ENCODE data around the gene MYL7. TPM values are rescaled to one million over a fixed set of nuclear protein-coding genes. Genes with fewer than 3 reads are reported as not detected.
"Not testable (repeated sequence)": the region's sequence is repeated elsewhere in the genome, so short reads cannot be mapped to it uniquely, and the experiment has no call there.

The MYL7 gene
- total RNA-seq, 1 experiment from 2014 or later, result not detected

DNA sequence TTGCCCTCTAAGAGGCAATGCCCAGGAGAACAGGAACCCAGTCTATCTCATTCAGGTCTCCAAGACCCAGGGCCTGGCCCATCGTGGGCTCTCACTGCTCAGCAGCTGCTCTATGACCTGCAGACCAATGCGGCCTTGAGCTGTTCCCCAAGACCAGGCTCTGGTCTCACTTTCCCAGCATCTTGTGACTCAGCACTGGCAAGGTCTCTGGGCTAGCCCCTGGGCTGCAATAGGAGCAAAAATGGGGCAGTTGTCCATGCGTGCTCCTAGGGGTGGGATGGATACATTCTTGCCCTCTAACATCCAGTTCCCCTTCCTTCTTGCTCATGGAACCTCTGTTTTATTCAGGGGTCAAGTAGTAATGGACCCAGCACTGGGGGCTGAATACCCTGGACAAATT, 34.6 kb upstream of the MYL7 start:
- H3K4me3 ChIP-seq (ENCODE audit: low read depth, low read length, poor library complexity, severe bottlenecking), result no peak overlapping the region
- ChIA-PET CTCF (no interaction called here), POLR2A (ENCODE audit: low non-redundant PET) (no interaction called here)
- H3K36me3 ChIP-seq (ENCODE audit: insufficient read depth, low read length, poor library complexity, severe bottlenecking), result no peaks in the 10 kb centered on the region
- DNase-seq (ENCODE audit: low spot score), result no peak
- peaks cover 9% of the 10 kb centered on the region for H3K4me1 ChIP-seq (ENCODE audit: insufficient read depth, low read length, poor library complexity, severe bottlenecking)
- no peaks in the 10 kb centered on the region for H3K27me3 ChIP-seq (replicated peaks; ENCODE audit: insufficient read depth, low read depth, low read length, poor library complexity)
- H3K9me3 ChIP-seq (ENCODE audit: low read depth, low read length, poor library complexity, severe bottlenecking), result no peaks in the 10 kb centered on the region
- H3K27ac ChIP-seq (ENCODE audit: low read depth, low read length, poor library complexity, severe bottlenecking), result no peak overlapping the region
- no TSS peak for BruUV-seq (replicated peaks)
- no peak for TF ChIP-seq EZH2 (IDR thresholded peaks at IDR 0.05; ENCODE audit: borderline replicate concordance, low read depth, low read length, poor library complexity, severe bottlenecking)
- TF ChIP-seq, protein P1, sequence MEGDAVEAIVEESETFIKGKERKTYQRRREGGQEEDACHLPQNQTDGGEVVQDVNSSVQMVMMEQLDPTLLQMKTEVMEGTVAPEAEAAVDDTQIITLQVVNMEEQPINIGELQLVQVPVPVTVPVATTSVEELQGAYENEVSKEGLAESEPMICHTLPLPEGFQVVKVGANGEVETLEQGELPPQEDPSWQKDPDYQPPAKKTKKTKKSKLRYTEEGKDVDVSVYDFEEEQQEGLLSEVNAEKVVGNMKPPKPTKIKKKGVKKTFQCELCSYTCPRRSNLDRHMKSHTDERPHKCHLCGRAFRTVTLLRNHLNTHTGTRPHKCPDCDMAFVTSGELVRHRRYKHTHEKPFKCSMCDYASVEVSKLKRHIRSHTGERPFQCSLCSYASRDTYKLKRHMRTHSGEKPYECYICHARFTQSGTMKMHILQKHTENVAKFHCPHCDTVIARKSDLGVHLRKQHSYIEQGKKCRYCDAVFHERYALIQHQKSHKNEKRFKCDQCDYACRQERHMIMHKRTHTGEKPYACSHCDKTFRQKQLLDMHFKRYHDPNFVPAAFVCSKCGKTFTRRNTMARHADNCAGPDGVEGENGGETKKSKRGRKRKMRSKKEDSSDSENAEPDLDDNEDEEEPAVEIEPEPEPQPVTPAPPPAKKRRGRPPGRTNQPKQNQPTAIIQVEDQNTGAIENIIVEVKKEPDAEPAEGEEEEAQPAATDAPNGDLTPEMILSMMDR (conservative IDR thresholded peaks at IDR 0.05; ENCODE audit: low read depth, low read length), result no peak
- intact Hi-C loops (cut with micrococcal nuclease; ENCODE audit: unreplicated experiment), result no loop called here

DNA sequence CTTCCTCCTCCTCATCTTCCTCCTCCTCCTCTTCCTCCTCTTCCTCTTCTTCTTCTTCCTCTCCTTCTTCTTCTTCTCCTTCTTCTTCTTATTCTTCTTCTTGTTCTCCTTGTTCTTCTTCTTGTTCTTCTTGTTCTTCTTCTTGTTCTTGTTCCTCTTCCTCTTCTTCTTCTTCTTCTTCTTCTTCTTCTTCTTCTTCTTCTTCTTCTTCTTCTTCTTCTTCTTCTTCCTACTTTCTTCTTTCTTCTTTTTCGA, 33.5 kb upstream of the MYL7 start:
- H3K27me3 ChIP-seq (replicated peaks; ENCODE audit: insufficient read depth, low read depth, low read length, poor library complexity); H3K4me3 ChIP-seq (ENCODE audit: low read depth, low read length, poor library complexity, severe bottlenecking); H3K36me3 ChIP-seq (ENCODE audit: insufficient read depth, low read length, poor library complexity, severe bottlenecking); CTCF ChIA-PET; H3K9me3 ChIP-seq (ENCODE audit: low read depth, low read length, poor library complexity, severe bottlenecking); DNase-seq (ENCODE audit: low spot score); intact Hi-C loops (cut with micrococcal nuclease; ENCODE audit: unreplicated experiment); H3K27ac ChIP-seq (ENCODE audit: low read depth, low read length, poor library complexity, severe bottlenecking); H3K4me1 ChIP-seq (ENCODE audit: insufficient read depth, low read length, poor library complexity, severe bottlenecking); POLR2A ChIA-PET (ENCODE audit: low non-redundant PET); BruUV-seq (replicated peaks): not testable (repeated sequence)

DNA sequence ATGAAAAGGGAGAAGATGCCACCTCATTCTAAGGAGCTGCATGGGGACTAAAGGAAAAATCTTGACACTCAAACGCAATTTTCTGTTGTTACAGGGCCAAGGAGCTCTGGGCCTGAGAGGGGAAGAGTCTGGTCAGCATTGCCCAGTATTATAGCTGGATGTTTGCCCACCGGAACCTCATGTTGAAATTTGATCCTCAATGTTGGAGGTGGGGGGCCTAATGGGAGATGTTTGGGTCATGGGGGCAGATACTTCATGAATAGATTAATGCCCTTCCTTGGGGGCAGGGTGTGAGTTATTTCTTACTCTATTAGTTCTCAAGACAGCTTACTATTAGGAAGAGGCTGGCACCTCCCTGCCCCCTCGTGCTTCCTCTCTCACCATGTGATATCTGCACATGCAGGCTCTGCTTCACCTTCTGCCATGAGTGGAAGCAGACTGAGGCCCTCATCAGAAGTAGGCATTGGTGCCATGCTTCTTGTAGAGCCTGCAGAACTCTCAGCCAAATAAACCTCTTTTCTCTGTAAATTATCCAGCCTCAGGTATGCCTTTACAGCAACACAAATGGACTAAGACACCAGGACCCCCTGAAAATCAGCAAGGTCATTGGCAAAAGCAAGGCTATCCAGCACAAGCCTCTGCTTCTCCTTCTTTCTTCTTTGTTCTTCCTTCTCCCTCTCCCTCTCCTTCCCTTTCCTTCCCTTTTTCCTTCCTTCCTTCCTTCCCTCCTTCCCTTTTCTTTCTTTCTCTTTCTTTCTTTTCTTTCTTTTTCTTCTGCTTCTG, 33.0 kb upstream of the MYL7 start:
- ChIA-PET POLR2A (ENCODE audit: low non-redundant PET) (no interaction called here), CTCF (no interaction called here)
- DNase-seq (ENCODE audit: low spot score), result no peak
- H3K9me3 ChIP-seq (ENCODE audit: low read depth, low read length, poor library complexity, severe bottlenecking), result no peaks in the 10 kb centered on the region
- no peaks in the 10 kb centered on the region for H3K27me3 ChIP-seq (replicated peaks; ENCODE audit: insufficient read depth, low read depth, low read length, poor library complexity)
- no peak for TF ChIP-seq EZH2 (IDR thresholded peaks at IDR 0.05; ENCODE audit: borderline replicate concordance, low read depth, low read length, poor library complexity, severe bottlenecking)
- TF ChIP-seq, protein P1 (conservative IDR thresholded peaks at IDR 0.05; ENCODE audit: low read depth, low read length), result no peak
- intact Hi-C loops (cut with micrococcal nuclease; ENCODE audit: unreplicated experiment), result no loop called here
- peaks cover 9% of the 10 kb centered on the region for H3K4me1 ChIP-seq (ENCODE audit: insufficient read depth, low read length, poor library complexity, severe bottlenecking)
- no peak overlapping the region for H3K4me3 ChIP-seq (ENCODE audit: low read depth, low read length, poor library complexity, severe bottlenecking)
- H3K27ac ChIP-seq (ENCODE audit: low read depth, low read length, poor library complexity, severe bottlenecking), result no peak overlapping the region
- no peaks in the 10 kb centered on the region for H3K36me3 ChIP-seq (ENCODE audit: insufficient read depth, low read length, poor library complexity, severe bottlenecking)
- BruUV-seq (replicated peaks), result no TSS peak

DNA sequence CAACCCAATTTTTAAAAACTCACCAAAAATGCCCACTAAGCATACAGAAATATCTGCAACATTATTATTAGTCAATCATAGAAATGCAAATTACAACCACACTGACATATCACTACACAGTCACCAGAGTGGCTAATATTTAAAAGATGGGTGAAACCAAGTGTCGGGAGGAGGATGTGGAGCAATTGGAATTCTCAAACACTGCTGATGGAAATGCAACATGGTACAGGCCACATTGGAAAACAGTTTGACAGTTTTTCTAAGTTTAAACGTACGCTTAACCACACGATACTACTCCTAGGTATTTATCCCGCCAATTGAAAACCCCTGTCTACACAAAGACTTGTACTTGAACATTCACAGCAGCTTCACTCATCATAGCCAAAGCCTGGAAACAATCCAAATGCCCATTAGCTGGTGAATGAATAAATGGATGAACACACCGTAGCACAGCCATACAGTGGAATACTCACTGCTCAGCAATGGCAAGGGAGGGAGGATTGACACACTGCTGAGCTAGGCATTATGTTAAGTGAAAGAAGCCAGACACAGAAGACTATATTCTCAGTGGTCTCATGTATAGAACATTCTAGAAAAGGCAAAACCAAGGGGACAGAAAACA, 31.8 kb upstream of the MYL7 start:
- Histone ChIP-seq H3K4me3 (ENCODE audit: low read depth, low read length, poor library complexity, severe bottlenecking) (no peak overlapping the region), H3K36me3 (ENCODE audit: insufficient read depth, low read length, poor library complexity, severe bottlenecking) (no peaks in the 10 kb centered on the region), H3K27ac (ENCODE audit: low read depth, low read length, poor library complexity, severe bottlenecking) (no peak overlapping the region), H3K27me3 (replicated peaks; ENCODE audit: insufficient read depth, low read depth, low read length, poor library complexity) (no peaks in the 10 kb centered on the region), H3K9me3 (ENCODE audit: low read depth, low read length, poor library complexity, severe bottlenecking) (no peaks in the 10 kb centered on the region), H3K4me1 (ENCODE audit: insufficient read depth, low read length, poor library complexity, severe bottlenecking) (peaks cover 7% of the 10 kb centered on the region)
- BruUV-seq (replicated peaks), result no TSS peak
- CTCF ChIA-PET, result no interaction called here
- intact Hi-C loops (cut with micrococcal nuclease; ENCODE audit: unreplicated experiment), result no loop called here
- peak; percentile 42 for DNase-seq (ENCODE audit: low spot score)
- no peak for TF ChIP-seq EZH2 (IDR thresholded peaks at IDR 0.05; ENCODE audit: borderline replicate concordance, low read depth, low read length, poor library complexity, severe bottlenecking)
- TF ChIP-seq, protein P1 (conservative IDR thresholded peaks at IDR 0.05; ENCODE audit: low read depth, low read length), result no peak
- POLR2A ChIA-PET (ENCODE audit: low non-redundant PET), result no interaction called here

All from A673 (cell line).